ENCODE data around the gene CLBA1.

- TF ChIP-seq CTCF (conservative IDR thresholded peaks at IDR 0.05; ENCODE audit: low read depth, low read length) (no peak), EZH2 (IDR thresholded peaks at IDR 0.05; ENCODE audit: borderline replicate concordance, low read depth, low read length, poor library complexity, severe bottlenecking) (no peak)
Measured at GRCh38 chr14:104977681-104978653, 7.6 kb upstream of the CLBA1 start, which contains the start of gene AHNAK2.

All from A673 (cell line).